Astrocyte (in vitro differentiated cells and primary cell): ENCODE results near the gene FAM168A.

Experiments
- CTCF ChIP-seq: IDR thresholded peaks from 2 replicates; pipeline ENCODE4 v1.5.1; 2011; ENCODE audit warnings: low read depth, mild to moderate bottlenecking, inconsistent platforms, low read length, moderate library complexity; ENCODE audit not compliant: insufficient read depth
- EZH2 ChIP-seq: IDR thresholded peaks from 2 replicates; pipeline ENCODE4 v1.6.1; 2012; ENCODE audit warnings: mild to moderate bottlenecking, low read length, inconsistent platforms; ENCODE audit not compliant: insufficient read depth

- TF ChIP-seq CTCF (no peak), EZH2 (no peak)
Observed at GRCh38 chr11:73353422-73353821, 244.5 kb downstream of the FAM168A start.
